ENCODE measurements around the gene ERCC2. TPM values are rescaled to one million over a fixed set of nuclear protein-coding genes. Genes with fewer than 3 reads are reported as not detected.

ERCC2 gene
- total and polyA plus RNA-seq, 2 experiments from 2014 or later: 33.3 to 81.1 TPM

DNA sequence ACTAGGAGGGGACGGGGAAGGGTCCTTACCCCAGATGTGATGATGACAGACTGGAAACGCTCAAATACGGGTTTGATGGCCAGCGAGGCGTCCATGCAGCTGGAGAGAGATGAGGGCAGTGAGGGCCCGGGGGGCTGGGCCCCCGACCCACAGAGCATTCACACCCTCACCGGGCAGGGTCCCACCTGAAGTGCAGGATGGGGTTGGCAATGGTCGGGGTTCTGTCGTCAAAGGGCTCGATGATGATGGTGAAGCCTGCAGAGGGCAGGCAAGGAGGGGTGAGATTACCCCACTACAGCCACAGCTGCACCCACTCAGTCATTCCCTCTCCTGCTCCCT lies 13.0 kb downstream of the ERCC2 start (continued):
- TF ChIP-seq, protein P1, sequence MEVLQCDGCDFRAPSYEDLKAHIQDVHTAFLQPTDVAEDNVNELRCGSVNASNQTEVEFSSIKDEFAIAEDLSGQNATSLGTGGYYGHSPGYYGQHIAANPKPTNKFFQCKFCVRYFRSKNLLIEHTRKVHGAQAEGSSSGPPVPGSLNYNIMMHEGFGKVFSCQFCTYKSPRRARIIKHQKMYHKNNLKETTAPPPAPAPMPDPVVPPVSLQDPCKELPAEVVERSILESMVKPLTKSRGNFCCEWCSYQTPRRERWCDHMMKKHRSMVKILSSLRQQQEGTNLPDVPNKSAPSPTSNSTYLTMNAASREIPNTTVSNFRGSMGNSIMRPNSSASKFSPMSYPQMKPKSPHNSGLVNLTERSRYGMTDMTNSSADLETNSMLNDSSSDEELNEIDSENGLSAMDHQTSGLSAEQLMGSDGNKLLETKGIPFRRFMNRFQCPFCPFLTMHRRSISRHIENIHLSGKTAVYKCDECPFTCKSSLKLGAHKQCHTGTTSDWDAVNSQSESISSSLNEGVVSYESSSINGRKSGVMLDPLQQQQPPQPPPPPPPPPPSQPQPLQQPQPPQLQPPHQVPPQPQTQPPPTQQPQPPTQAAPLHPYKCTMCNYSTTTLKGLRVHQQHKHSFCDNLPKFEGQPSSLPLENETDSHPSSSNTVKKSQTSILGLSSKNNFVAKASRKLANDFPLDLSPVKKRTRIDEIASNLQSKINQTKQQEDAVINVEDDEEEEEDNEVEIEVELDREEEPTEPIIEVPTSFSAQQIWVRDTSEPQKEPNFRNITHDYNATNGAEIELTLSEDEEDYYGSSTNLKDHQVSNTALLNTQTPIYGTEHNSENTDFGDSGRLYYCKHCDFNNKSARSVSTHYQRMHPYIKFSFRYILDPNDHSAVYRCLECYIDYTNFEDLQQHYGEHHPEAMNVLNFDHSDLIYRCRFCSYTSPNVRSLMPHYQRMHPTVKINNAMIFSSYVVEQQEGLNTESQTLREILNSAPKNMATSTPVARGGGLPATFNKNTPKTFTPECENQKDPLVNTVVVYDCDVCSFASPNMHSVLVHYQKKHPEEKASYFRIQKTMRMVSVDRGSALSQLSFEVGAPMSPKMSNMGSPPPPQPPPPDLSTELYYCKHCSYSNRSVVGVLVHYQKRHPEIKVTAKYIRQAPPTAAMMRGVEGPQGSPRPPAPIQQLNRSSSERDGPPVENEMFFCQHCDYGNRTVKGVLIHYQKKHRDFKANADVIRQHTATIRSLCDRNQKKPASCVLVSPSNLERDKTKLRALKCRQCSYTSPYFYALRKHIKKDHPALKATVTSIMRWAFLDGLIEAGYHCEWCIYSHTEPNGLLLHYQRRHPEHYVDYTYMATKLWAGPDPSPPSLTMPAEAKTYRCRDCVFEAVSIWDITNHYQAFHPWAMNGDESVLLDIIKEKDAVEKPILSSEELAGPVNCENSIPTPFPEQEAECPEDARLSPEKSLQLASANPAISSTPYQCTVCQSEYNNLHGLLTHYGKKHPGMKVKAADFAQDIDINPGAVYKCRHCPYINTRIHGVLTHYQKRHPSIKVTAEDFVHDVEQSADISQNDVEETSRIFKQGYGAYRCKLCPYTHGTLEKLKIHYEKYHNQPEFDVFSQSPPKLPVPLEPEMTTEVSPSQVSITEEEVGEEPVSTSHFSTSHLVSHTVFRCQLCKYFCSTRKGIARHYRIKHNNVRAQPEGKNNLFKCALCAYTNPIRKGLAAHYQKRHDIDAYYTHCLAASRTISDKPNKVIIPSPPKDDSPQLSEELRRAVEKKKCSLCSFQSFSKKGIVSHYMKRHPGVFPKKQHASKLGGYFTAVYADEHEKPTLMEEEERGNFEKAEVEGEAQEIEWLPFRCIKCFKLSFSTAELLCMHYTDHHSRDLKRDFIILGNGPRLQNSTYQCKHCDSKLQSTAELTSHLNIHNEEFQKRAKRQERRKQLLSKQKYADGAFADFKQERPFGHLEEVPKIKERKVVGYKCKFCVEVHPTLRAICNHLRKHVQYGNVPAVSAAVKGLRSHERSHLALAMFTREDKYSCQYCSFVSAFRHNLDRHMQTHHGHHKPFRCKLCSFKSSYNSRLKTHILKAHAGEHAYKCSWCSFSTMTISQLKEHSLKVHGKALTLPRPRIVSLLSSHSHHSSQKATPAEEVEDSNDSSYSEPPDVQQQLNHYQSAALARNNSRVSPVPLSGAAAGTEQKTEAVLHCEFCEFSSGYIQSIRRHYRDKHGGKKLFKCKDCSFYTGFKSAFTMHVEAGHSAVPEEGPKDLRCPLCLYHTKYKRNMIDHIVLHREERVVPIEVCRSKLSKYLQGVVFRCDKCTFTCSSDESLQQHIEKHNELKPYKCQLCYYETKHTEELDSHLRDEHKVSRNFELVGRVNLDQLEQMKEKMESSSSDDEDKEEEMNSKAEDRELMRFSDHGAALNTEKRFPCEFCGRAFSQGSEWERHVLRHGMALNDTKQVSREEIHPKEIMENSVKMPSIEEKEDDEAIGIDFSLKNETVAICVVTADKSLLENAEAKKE (CRISPR knock-in tag; IDR thresholded peaks at IDR 0.05): no peak
- TF ChIP-seq NANOG (IDR thresholded peaks at IDR 0.05; ENCODE audit: borderline replicate concordance) (no peak), ZNF114 (CRISPR knock-in tag; IDR thresholded peaks at IDR 0.05) (no peak), EZH2 (IDR thresholded peaks at IDR 0.05; ENCODE audit: low read depth, unreplicated experiment) (no peak)

DNA sequence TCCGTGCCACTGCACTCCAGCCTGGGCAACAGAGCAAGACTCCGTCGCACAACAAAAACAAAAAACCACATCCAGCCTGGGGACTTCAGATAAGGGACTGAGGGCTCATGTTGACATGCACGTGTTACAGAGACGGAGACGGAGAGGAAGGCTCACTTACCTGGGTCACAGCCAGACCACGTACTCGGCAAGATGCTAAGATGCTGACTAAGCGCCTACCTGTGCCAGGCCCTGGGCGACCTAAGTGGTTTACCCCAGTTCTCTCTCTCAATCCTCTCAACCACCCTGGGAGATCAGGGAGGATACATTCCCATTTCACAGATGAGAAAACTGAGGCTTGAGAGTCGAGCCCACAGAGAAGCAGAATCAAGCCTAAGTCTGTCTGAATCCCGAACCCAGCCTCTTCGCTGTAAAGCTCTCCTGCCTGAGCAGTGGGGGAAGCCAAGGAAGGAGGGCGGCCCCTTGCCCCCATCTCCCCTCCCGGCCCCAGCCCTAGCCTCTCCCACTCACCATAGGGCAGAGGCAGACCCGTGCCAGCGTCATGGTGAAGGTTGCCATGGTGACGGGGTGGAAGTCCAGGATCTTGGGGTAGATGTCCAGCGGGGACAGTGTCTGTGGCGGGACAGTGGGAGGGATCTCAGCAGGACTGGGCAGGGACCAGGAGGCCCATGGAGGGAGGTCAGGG lies 13.5 kb downstream of the ERCC2 start:
- H3K4me1 ChIP-seq (ENCODE audit: insufficient read depth): no peaks in the 10 kb centered on the region
- Mint-ChIP-seq H3K27me3 (ENCODE audit: insufficient read depth, low read depth, poor library complexity) (peaks cover 23% of the 10 kb centered on the region), H3K27ac (no peak overlapping the region), H3K9me3 (no peaks in the 10 kb centered on the region), H3K4me3 (no peak overlapping the region), H3K4me1 (no peaks in the 10 kb centered on the region; the same call in 2 of the 3 replicates), H3K36me3 (ENCODE audit: low read depth) (peaks cover 84% of the 10 kb centered on the region)
- H3K27me3 ChIP-seq (ENCODE audit: insufficient read depth): no peaks in the 10 kb centered on the region
- DNase-seq (ENCODE audit: low spot score) (no peak), ATAC-seq (no peak)
- H3K36me3 ChIP-seq (ENCODE audit: insufficient read depth): peaks cover 38% of the 10 kb centered on the region
- H3K4me3 ChIP-seq: no peak overlapping the region
- H3K27ac ChIP-seq (ENCODE audit: low read depth): no peak overlapping the region
- no peaks in the 10 kb centered on the region for H3K79me2 ChIP-seq (replicated peaks; ENCODE audit: insufficient read depth)
- H3F3A ChIP-seq (replicated peaks; ENCODE audit: low read depth): no peaks in the 10 kb centered on the region
- no peak overlapping the region for H2AFZ ChIP-seq
- H3K4me2 ChIP-seq: no peak overlapping the region
- H3K9me2 ChIP-seq (ENCODE audit: insufficient read depth): no peaks in the 10 kb centered on the region
- peaks cover 10% of the 10 kb centered on the region for H4K20me1 ChIP-seq (replicated peaks; ENCODE audit: insufficient read depth)
- no peak for TF ChIP-seq CREB1 (CRISPR knock-in tag; IDR thresholded peaks at IDR 0.05; ENCODE audit: low read depth)
- TF ChIP-seq, protein P2, sequence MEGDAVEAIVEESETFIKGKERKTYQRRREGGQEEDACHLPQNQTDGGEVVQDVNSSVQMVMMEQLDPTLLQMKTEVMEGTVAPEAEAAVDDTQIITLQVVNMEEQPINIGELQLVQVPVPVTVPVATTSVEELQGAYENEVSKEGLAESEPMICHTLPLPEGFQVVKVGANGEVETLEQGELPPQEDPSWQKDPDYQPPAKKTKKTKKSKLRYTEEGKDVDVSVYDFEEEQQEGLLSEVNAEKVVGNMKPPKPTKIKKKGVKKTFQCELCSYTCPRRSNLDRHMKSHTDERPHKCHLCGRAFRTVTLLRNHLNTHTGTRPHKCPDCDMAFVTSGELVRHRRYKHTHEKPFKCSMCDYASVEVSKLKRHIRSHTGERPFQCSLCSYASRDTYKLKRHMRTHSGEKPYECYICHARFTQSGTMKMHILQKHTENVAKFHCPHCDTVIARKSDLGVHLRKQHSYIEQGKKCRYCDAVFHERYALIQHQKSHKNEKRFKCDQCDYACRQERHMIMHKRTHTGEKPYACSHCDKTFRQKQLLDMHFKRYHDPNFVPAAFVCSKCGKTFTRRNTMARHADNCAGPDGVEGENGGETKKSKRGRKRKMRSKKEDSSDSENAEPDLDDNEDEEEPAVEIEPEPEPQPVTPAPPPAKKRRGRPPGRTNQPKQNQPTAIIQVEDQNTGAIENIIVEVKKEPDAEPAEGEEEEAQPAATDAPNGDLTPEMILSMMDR (conservative IDR thresholded peaks at IDR 0.05; ENCODE audit: low read depth in 2 of 2): no peak
- no peak for TF ChIP-seq EZH2 (IDR thresholded peaks at IDR 0.05; ENCODE audit: low read depth, unreplicated experiment)
- TF ChIP-seq EZH2phosphoT487 (IDR thresholded peaks at IDR 0.05; ENCODE audit: unreplicated experiment): no peak
- no peak for TF ChIP-seq NANOG (IDR thresholded peaks at IDR 0.05; ENCODE audit: borderline replicate concordance)
- TF ChIP-seq, protein P1 (CRISPR knock-in tag; IDR thresholded peaks at IDR 0.05): no peak

Data from GM23338 (cell line).